AG04450 (cell line): ENCODE measurements around the gene SPEN. TPM values are rescaled to one million over a fixed set of nuclear protein-coding genes. Genes with fewer than 3 reads are reported as not detected.

Source experiments
- CTCF ChIA-PET: fragments of 300-600, 350-600 bp; formaldehyde crosslinking; extraction: SDS; loops from one replicate; lab custom pipeline; 2022; ENCODE audit warnings: antibody characterized with exemption, inconsistent platforms; lab: Charles Lee
- POLR2A ChIA-PET: fragments of 350-600 bp; formaldehyde crosslinking; extraction: SDS; loops from one replicate; lab custom pipeline; 2021; ENCODE audit warnings: antibody characterized with exemption, inconsistent platforms; lab: Yijun Ruan, JAX
- DNase-seq: peaks from one replicate; pipeline ENCODE4 v3.0.0-alpha.2; 2011; ENCODE audit warnings: low read depth, low spot score
- H3K27ac ChIP-seq: one replicate; pipeline ENCODE4 v1.5.1; 2012; ENCODE audit warnings: low read depth, low read length, control low read depth
- H3K27me3 ChIP-seq: one replicate; pipeline ENCODE4 v1.6.0; 2012; ENCODE audit warnings: low read length; ENCODE audit not compliant: control insufficient read depth, insufficient read depth
- H3K4me3 ChIP-seq: 2 replicates; pipeline ENCODE4 v1.5.1; 2011; ENCODE audit warnings: mild to moderate bottlenecking, low read depth, low read length, control low read depth
- H3K9me3 ChIP-seq: 2 replicates; pipeline ENCODE4 v1.5.1; 2012; ENCODE audit warnings: low read length; ENCODE audit not compliant: control insufficient read depth, insufficient read depth
- polyA plus RNA-seq: library from polyadenylated mRNA; depleted of rRNA; stranded (reverse); fragments of >200 nt; gene quantifications from 2 replicates; pipeline ENCODE4 v1.2.3, GENCODE V29; 2011
- TF ChIP-seq, protein P1 (sequence below): IDR thresholded peaks from 2 replicates; pipeline ENCODE4 v1.5.1; 2011; ENCODE audit warnings: low read depth, low read length, control low read depth, inconsistent platforms

Gene SPEN
- polyA plus RNA-seq, 1 experiment, result 5.2 TPM

GRCh38 chr1:15952317-15953258, 105.1 kb downstream of the SPEN start:
- TF ChIP-seq, protein P1, sequence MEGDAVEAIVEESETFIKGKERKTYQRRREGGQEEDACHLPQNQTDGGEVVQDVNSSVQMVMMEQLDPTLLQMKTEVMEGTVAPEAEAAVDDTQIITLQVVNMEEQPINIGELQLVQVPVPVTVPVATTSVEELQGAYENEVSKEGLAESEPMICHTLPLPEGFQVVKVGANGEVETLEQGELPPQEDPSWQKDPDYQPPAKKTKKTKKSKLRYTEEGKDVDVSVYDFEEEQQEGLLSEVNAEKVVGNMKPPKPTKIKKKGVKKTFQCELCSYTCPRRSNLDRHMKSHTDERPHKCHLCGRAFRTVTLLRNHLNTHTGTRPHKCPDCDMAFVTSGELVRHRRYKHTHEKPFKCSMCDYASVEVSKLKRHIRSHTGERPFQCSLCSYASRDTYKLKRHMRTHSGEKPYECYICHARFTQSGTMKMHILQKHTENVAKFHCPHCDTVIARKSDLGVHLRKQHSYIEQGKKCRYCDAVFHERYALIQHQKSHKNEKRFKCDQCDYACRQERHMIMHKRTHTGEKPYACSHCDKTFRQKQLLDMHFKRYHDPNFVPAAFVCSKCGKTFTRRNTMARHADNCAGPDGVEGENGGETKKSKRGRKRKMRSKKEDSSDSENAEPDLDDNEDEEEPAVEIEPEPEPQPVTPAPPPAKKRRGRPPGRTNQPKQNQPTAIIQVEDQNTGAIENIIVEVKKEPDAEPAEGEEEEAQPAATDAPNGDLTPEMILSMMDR, result no peak
- peak; percentile 74 for DNase-seq
- ChIA-PET POLR2A (interaction anchor here (0.5 to 0.6 kb wide), 3 partner anchors 18 to 238 kb away, joined by 3 to 5 read pairs (median 3); no protein-coding TSS in a partner anchor), CTCF (interaction anchor here (1.0 to 1.4 kb wide), 4 partner anchors 12 to 137 kb away, joined by 3 read pairs; no protein-coding TSS in a partner anchor)
- H3K27me3 ChIP-seq, result no peaks in the 10 kb centered on the region
- H3K27ac ChIP-seq, result peak overlapping the region; percentile 88
- peak overlapping the region; percentile 29; the same call in 1 of the 2 replicates for H3K4me3 ChIP-seq
- no peaks in the 10 kb centered on the region; the same call in 1 of the 2 replicates for H3K9me3 ChIP-seq

DNA sequence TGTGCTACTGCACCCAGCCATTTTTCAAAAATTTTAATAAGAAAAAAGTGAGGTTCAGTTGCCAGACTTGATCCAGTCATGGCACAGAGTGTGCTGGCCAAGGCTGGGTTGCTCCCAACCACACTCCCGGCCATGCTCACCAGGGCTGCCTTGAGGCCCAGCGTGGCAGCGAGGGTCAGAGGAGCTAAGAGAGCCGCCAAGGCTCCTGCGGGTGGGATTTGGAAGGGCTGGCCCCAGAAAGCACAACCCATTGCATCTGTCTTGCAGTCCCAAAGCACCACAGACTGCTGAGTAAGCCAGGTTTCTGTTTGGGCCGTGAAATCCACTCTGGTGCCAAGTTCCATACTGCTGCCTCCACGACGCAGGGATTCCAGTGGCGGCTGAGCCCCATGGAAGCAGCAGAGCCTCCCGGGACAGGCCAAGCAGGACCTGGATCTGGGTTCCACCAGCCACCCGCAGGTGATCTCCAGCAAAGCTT, 105.8 kb downstream of the SPEN start:
- H3K27me3 ChIP-seq, result no peaks in the 10 kb centered on the region
- TF ChIP-seq, protein P1, result no peak
- peak overlapping the region; percentile 88 for H3K27ac ChIP-seq
- no peak overlapping the region for H3K4me3 ChIP-seq
- DNase-seq, result no peak
- POLR2A ChIA-PET, result interaction anchor here (0.6 kb wide), 1 partner anchor 17 kb away, joined by 3 read pairs; no protein-coding TSS in a partner anchor
- CTCF ChIA-PET, result no interaction called here
- no peaks in the 10 kb centered on the region; the same call in 1 of the 2 replicates for H3K9me3 ChIP-seq

DNA sequence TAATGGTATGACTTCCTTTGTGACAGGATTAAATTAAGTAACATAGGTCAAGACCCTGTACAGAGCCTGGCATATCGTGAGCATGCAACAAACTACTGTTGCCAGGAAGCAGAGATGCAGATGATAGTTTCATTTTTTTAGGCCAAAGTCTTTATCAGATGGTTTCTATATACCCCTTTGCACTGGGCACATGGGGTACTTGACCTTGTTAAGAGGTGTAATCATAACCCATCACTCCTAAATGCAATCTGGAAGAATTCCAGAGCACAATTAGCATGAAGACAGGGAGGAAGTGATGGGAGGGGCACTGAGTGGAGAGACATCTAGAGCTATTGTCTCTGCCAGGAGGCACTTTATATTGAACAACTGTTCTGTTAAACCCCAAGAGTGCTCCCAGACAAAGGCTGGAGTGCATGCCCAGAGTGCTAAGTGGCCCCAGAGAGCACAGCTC, 106.3 kb downstream of the SPEN start:
- Histone ChIP-seq H3K9me3 (no peaks in the 10 kb centered on the region; the same call in 1 of the 2 replicates), H3K27ac (no peak overlapping the region), H3K4me3 (no peak overlapping the region), H3K27me3 (no peaks in the 10 kb centered on the region)
- DNase-seq, result no peak
- POLR2A ChIA-PET, result no interaction called here
- TF ChIP-seq, protein P1, result no peak
- CTCF ChIA-PET, result no interaction called here

DNA sequence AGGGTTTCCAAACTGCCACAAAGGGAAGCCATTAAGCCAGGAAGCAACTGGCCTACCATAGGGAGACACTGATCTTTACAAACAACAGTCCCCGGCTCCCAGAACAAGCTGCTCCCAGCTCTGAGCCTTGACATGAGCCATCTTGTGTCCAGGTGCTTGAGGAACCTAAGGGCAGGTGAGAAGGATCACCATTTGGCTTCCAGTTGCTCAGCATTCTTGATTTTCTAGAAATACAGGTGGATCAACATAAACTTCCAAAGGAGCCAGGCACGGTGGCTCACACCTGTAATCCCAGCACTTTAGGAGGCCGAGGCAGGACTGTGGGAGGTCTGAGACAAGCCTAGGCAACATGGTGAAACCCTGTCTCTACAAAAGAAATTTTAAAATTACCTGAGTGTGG, 106.8 kb downstream of the SPEN start:
- H3K27ac ChIP-seq, result no peak overlapping the region
- H3K27me3 ChIP-seq, result no peaks in the 10 kb centered on the region
- DNase-seq, result no peak
- no peak overlapping the region for H3K4me3 ChIP-seq
- TF ChIP-seq, protein P1, result no peak
- no peaks in the 10 kb centered on the region; the same call in 1 of the 2 replicates for H3K9me3 ChIP-seq
- ChIA-PET POLR2A (no interaction called here), CTCF (no interaction called here)
